ENCODE results near the gene MANEAL. TPM values are rescaled to one million over a fixed set of nuclear protein-coding genes. Genes with fewer than 3 reads are reported as not detected.

MANEAL gene
- total and polyA plus RNA-seq, 4 donors = 0.96 to 6.2 (median 1.4) TPM

DNA sequence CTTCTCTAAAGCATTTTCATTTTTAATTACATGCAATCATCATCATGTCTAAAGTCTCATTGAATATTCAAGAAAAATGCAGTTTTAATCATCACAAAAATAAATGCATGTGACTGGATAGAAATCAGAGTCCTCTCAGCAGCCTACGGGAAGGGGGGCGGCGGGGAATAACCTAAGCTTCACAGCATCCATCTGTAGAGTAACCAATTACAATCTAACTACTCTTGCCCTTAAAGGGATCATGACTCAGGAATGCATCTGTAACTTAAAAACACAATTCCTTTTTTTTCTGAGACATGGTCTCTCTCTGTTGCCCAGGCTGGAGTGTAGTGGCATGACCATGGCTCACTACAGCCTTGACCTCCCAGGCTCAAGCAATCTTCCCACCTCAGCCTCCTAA is 43.1 kb downstream of the MANEAL start:
- Histone ChIP-seq H3K4me3 (ENCODE audit: low read depth in 1 of 3, low read length in 3 of 3) (no peak overlapping the region), H3K27me3 (ENCODE audit: control insufficient read depth in 4 of 4, insufficient read depth in 4 of 4, low read length in 3 of 4) (no peaks in the 10 kb centered on the region), H3K4me1 (ENCODE audit: control insufficient read depth in 4 of 4, insufficient read depth in 4 of 4, low read length in 3 of 4) (no peaks in the 10 kb centered on the region), H3K27ac (ENCODE audit: low read depth in 1 of 2, low read length in 2 of 2) (no peak overlapping the region), H3K9ac (ENCODE audit: low read depth in 1 of 2, low read length in 2 of 2) (no peak overlapping the region), H3K9me3 (ENCODE audit: control insufficient read depth in 4 of 4, low read length in 3 of 4) (no peaks in the 10 kb centered on the region), H3K36me3 (ENCODE audit: control insufficient read depth in 4 of 4, insufficient read depth in 3 of 4, low read depth in 1 of 4, low read length in 3 of 4) (peaks cover 12 to 57% (median 45%) of the 10 kb centered on the region in 4 donors)
- 68% methylated on average over 3 of the region's 3 CpGs for WGBS
- DNase-seq (ENCODE audit: low spot score) = no peak
- TF ChIP-seq, protein P1, sequence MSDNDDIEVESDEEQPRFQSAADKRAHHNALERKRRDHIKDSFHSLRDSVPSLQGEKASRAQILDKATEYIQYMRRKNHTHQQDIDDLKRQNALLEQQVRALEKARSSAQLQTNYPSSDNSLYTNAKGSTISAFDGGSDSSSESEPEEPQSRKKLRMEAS (IDR thresholded peaks at IDR 0.05) = no peak
- TF ChIP-seq FOXA1 (IDR thresholded peaks at IDR 0.05) (no peak), YY1 (IDR thresholded peaks at IDR 0.05) (no peak), EGR1 (IDR thresholded peaks at IDR 0.05; ENCODE audit: low read depth in 2 of 2) (no peak), JUND (IDR thresholded peaks at IDR 0.05) (no peak), RAD21 (IDR thresholded peaks at IDR 0.05) (no peak), HNF4A (conservative IDR thresholded peaks at IDR 0.05) (no peak)
- TF ChIP-seq, protein P2, sequence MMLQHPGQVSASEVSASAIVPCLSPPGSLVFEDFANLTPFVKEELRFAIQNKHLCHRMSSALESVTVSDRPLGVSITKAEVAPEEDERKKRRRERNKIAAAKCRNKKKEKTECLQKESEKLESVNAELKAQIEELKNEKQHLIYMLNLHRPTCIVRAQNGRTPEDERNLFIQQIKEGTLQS (IDR thresholded peaks at IDR 0.05) = no peak

DNA sequence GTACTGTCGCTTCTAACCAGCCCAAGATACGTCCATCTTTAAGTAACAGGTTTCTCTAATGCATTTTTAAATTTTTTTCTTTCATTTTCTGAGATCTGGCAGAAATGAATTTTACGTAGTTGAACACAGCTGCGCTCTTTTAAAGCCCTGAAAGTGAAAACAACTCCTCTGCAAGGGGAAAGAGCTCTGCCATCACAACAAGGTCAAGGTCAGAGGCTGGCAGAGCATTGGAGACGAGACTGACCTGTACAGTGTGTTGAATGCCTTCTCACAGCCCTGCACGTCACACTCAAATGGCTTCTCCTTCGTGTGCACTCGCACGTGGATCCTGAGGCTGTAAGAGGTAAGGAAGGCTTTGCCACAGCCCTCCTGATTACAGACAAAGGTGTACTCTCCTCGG is 46.0 kb downstream of the MANEAL start:
- no peak for DNase-seq (ENCODE audit: low spot score)
- Histone ChIP-seq H3K4me1 (ENCODE audit: control insufficient read depth in 4 of 4, insufficient read depth in 4 of 4, low read length in 3 of 4) (peaks cover 0 to 6% (median 2%) of the 10 kb centered on the region in 4 donors), H3K4me3 (ENCODE audit: low read depth in 1 of 3, low read length in 3 of 3) (no peak overlapping the region), H3K9ac (ENCODE audit: low read depth in 1 of 2, low read length in 2 of 2) (no peak overlapping the region), H3K36me3 (ENCODE audit: control insufficient read depth in 4 of 4, insufficient read depth in 3 of 4, low read depth in 1 of 4, low read length in 3 of 4) (peaks cover 9 to 40% (median 29%) of the 10 kb centered on the region in 4 donors), H3K9me3 (ENCODE audit: control insufficient read depth in 4 of 4, low read length in 3 of 4) (no peaks in the 10 kb centered on the region), H3K27ac (ENCODE audit: low read depth in 1 of 2, low read length in 2 of 2) (no peak overlapping the region), H3K27me3 (ENCODE audit: control insufficient read depth in 4 of 4, insufficient read depth in 4 of 4, low read length in 3 of 4) (no peaks in the 10 kb centered on the region)
- TF ChIP-seq, protein P3, sequence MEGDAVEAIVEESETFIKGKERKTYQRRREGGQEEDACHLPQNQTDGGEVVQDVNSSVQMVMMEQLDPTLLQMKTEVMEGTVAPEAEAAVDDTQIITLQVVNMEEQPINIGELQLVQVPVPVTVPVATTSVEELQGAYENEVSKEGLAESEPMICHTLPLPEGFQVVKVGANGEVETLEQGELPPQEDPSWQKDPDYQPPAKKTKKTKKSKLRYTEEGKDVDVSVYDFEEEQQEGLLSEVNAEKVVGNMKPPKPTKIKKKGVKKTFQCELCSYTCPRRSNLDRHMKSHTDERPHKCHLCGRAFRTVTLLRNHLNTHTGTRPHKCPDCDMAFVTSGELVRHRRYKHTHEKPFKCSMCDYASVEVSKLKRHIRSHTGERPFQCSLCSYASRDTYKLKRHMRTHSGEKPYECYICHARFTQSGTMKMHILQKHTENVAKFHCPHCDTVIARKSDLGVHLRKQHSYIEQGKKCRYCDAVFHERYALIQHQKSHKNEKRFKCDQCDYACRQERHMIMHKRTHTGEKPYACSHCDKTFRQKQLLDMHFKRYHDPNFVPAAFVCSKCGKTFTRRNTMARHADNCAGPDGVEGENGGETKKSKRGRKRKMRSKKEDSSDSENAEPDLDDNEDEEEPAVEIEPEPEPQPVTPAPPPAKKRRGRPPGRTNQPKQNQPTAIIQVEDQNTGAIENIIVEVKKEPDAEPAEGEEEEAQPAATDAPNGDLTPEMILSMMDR (IDR thresholded peaks at IDR 0.05; ENCODE audit: low read depth, low read length, missing input control) = no peak
- TF ChIP-seq NR2F2 (IDR thresholded peaks at IDR 0.05) (no peak), JUND (IDR thresholded peaks at IDR 0.05) (no peak), SP1 (IDR thresholded peaks at IDR 0.05) (no peak), HNF4A (conservative IDR thresholded peaks at IDR 0.05) (no peak), YY1 (IDR thresholded peaks at IDR 0.05) (no peak), GABPA (IDR thresholded peaks at IDR 0.05 in 1 of 2, conservative IDR thresholded peaks at IDR 0.05 in 1 of 2) (no peak), EGR1 (IDR thresholded peaks at IDR 0.05; ENCODE audit: low read depth in 2 of 2) (no peak), TAF1 (conservative IDR thresholded peaks at IDR 0.05) (no peak), FOXA1 (IDR thresholded peaks at IDR 0.05) (no peak), HNF4G (IDR thresholded peaks at IDR 0.05) (no peak)
- TF ChIP-seq, protein P4, sequence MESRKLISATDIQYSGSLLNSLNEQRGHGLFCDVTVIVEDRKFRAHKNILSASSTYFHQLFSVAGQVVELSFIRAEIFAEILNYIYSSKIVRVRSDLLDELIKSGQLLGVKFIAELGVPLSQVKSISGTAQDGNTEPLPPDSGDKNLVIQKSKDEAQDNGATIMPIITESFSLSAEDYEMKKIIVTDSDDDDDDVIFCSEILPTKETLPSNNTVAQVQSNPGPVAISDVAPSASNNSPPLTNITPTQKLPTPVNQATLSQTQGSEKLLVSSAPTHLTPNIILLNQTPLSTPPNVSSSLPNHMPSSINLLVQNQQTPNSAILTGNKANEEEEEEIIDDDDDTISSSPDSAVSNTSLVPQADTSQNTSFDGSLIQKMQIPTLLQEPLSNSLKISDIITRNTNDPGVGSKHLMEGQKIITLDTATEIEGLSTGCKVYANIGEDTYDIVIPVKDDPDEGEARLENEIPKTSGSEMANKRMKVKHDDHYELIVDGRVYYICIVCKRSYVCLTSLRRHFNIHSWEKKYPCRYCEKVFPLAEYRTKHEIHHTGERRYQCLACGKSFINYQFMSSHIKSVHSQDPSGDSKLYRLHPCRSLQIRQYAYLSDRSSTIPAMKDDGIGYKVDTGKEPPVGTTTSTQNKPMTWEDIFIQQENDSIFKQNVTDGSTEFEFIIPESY (IDR thresholded peaks at IDR 0.05) = no peak
- TF ChIP-seq, protein P1 (IDR thresholded peaks at IDR 0.05) = no peak
- TF ChIP-seq, protein P5, sequence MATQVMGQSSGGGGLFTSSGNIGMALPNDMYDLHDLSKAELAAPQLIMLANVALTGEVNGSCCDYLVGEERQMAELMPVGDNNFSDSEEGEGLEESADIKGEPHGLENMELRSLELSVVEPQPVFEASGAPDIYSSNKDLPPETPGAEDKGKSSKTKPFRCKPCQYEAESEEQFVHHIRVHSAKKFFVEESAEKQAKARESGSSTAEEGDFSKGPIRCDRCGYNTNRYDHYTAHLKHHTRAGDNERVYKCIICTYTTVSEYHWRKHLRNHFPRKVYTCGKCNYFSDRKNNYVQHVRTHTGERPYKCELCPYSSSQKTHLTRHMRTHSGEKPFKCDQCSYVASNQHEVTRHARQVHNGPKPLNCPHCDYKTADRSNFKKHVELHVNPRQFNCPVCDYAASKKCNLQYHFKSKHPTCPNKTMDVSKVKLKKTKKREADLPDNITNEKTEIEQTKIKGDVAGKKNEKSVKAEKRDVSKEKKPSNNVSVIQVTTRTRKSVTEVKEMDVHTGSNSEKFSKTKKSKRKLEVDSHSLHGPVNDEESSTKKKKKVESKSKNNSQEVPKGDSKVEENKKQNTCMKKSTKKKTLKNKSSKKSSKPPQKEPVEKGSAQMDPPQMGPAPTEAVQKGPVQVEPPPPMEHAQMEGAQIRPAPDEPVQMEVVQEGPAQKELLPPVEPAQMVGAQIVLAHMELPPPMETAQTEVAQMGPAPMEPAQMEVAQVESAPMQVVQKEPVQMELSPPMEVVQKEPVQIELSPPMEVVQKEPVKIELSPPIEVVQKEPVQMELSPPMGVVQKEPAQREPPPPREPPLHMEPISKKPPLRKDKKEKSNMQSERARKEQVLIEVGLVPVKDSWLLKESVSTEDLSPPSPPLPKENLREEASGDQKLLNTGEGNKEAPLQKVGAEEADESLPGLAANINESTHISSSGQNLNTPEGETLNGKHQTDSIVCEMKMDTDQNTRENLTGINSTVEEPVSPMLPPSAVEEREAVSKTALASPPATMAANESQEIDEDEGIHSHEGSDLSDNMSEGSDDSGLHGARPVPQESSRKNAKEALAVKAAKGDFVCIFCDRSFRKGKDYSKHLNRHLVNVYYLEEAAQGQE (IDR thresholded peaks at IDR 0.05) = no peak
- 89% methylated on average over 10 of the region's 10 CpGs for WGBS
